Fibroblast of mammary gland (primary cell): ENCODE results near the gene CALML3.

Source experiments
- DNase-seq: peaks from one replicate; pipeline ENCODE4 v3.0.0-alpha.2; 2010; ENCODE audit warnings: low read depth
- H3K4me3 ChIP-seq: 2 replicates; pipeline ENCODE4 v1.5.1; 2011; ENCODE audit warnings: low read depth, mild to moderate bottlenecking, low read length, moderate library complexity; ENCODE audit not compliant: control insufficient read depth
- CTCF ChIP-seq: conservative IDR thresholded peaks from 2 replicates; pipeline ENCODE4 v1.5.1; 2011; ENCODE audit warnings: low read depth, low read length, inconsistent platforms; ENCODE audit not compliant: control insufficient read depth, insufficient read depth

Gene CALML3

GRCh38 chr10:5573319-5573950, 48.7 kb downstream of the CALML3 start:
- H3K4me3 ChIP-seq, result no peak overlapping the region
- no peak for DNase-seq
- no peak for TF ChIP-seq CTCF

- H3K4me3 ChIP-seq, result no peak overlapping the region
- DNase-seq, result no peak
- no peak for TF ChIP-seq CTCF
These were observed 49.3 kb downstream of the CALML3 start for GRCh38 chr10:5573968-5574641.

- no peak for TF ChIP-seq CTCF
- H3K4me3 ChIP-seq, result no peak overlapping the region
- no peak for DNase-seq
These were observed 49.9 kb downstream of the CALML3 start for GRCh38 chr10:5574642-5575131.

GRCh38 chr10:5575144-5575481, 50.4 kb downstream of the CALML3 start:
- no peak for DNase-seq
- H3K4me3 ChIP-seq, result no peak overlapping the region
- no peak for TF ChIP-seq CTCF

GRCh38 chr10:5575482-5576153, 50.9 kb downstream of the CALML3 start:
- no peak overlapping the region for H3K4me3 ChIP-seq
- no peak for TF ChIP-seq CTCF
- peak; percentile 72 for DNase-seq

GRCh38 chr10:5576154-5576748, 51.5 kb downstream of the CALML3 start:
- no peak for TF ChIP-seq CTCF
- H3K4me3 ChIP-seq, result no peak overlapping the region
- no peak for DNase-seq
